ENCODE results near the gene ACAD10. TPM values are rescaled to one million over a fixed set of nuclear protein-coding genes. Genes with fewer than 3 reads are reported as not detected.
A peak's percentile ranks its signal among the peaks of the same experiment; 100 is the strongest.
"Not testable (repeated sequence)": the region's sequence is repeated elsewhere in the genome, so short reads cannot be mapped to it uniquely, and the experiment has no call there.

The ACAD10 gene
- total RNA-seq, 6 donors from 2014 or later: 16.7 to 83.8 (median 27.0) TPM

DNA sequence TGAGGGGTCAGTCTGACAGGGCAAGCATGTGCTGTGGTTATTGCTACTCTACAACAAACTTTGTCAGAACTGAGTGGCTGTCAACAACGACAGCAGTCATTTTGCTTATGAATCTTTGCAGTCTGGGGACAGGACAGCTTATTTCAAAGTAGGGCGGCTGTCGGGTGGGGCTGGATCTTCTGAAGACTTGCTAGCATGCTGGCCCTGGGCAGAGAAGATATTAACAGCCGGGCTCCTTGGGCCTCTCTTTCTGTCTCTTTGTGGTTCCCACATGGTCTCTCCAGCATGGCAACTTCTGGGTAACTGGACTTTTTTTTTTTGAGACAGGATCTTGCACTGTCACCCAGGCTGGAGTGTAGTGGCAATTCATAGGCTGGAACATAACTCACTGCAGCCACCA, 46.9 kb downstream of the ACAD10 start:
- no peaks in the 10 kb centered on the region for H3K4me1 ChIP-seq
- H3K27ac ChIP-seq: no peak overlapping the region
- DNase-seq (no peak), ATAC-seq (ENCODE audit: low FRiP score in 2 of 2) (no peak)
- no peaks in the 10 kb centered on the region for H3K9me3 ChIP-seq
- TF ChIP-seq EP300 (IDR thresholded peaks at IDR 0.05) (no peak), POLR2AphosphoS5 (IDR thresholded peaks at IDR 0.05) (no peak), POLR2A (IDR thresholded peaks at IDR 0.05) (no peak)
- TF ChIP-seq, protein P1, sequence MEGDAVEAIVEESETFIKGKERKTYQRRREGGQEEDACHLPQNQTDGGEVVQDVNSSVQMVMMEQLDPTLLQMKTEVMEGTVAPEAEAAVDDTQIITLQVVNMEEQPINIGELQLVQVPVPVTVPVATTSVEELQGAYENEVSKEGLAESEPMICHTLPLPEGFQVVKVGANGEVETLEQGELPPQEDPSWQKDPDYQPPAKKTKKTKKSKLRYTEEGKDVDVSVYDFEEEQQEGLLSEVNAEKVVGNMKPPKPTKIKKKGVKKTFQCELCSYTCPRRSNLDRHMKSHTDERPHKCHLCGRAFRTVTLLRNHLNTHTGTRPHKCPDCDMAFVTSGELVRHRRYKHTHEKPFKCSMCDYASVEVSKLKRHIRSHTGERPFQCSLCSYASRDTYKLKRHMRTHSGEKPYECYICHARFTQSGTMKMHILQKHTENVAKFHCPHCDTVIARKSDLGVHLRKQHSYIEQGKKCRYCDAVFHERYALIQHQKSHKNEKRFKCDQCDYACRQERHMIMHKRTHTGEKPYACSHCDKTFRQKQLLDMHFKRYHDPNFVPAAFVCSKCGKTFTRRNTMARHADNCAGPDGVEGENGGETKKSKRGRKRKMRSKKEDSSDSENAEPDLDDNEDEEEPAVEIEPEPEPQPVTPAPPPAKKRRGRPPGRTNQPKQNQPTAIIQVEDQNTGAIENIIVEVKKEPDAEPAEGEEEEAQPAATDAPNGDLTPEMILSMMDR (IDR thresholded peaks at IDR 0.05): no peak
- WGBS, 2 donors: 83 to 93% methylated on average over 4 of the region's 4 CpGs
- peaks cover 0 to 69% (median 34%) of the 10 kb centered on the region in 4 donors for H3K36me3 ChIP-seq
- H3K4me3 ChIP-seq: no peak overlapping the region
- H3K27me3 ChIP-seq: no peaks in the 10 kb centered on the region

DNA sequence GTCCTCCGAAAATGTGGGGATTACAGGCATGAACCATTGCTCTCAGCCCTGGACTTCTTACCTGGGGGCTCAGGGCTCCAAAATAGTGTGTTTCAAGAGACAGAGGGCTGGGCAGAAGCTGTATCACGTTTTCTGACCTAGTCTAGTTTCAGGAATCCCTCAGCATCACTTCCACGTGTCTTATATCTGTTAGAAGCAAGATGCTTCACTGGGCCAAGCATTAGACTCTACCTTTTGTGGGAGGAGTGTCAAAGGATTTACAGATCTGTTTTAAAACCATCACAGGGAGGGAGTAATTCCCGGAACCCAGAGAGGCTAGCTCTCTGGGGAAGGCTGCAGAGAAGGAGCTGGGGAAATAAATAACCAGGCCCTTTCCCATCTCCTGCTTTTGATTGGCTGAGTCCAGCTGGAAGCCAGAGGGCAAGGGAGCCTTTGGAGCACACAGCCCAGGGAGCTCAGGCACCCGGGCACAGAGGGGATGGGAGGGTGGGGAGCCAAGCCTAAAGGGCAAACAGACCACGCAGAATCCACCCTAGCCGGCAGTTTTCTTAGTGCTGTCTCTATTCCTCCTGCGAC, 47.6 kb downstream of the ACAD10 start:
- Histone ChIP-seq H3K27me3 (no peaks in the 10 kb centered on the region), H3K36me3 (peaks cover 0 to 74% (median 35%) of the 10 kb centered on the region in 4 donors), H3K4me3 (no peak overlapping the region), H3K9me3 (no peaks in the 10 kb centered on the region), H3K27ac (no peak overlapping the region), H3K4me1 (no peaks in the 10 kb centered on the region)
- TF ChIP-seq, protein P1 (IDR thresholded peaks at IDR 0.05): no peak
- no peak for TF ChIP-seq EP300 (IDR thresholded peaks at IDR 0.05)
- no peak for TF ChIP-seq POLR2AphosphoS5 (IDR thresholded peaks at IDR 0.05)
- no peak for TF ChIP-seq POLR2A (IDR thresholded peaks at IDR 0.05)
- DNase-seq (no peak), ATAC-seq (ENCODE audit: low FRiP score in 2 of 2) (no peak)
- 93 to 96% methylated on average over 8 of the region's 8 CpGs for WGBS, 2 donors

DNA sequence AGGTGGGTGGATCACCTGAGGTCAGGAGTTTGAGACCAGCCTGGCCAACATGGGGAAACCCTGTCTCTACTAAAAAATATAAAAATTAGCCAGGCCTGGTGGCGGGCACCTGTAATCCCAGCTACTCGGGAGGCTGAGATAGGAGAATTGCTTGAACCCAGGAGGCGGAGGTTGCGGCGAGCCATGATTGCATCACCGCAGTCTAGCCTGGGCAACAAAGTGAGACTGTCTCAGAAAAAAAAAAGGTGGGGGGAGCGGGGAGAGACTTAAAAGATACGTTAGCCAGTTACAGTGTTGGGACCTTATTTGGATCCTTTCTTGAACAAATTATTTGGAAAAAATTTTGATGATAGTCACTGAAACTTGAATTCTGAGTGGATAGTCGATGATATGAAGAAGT, 53.7 kb downstream of the ACAD10 start:
- DNase-seq; H3K27ac ChIP-seq; H3K9me3 ChIP-seq; ATAC-seq (ENCODE audit: low FRiP score in 2 of 2); H3K27me3 ChIP-seq; H3K4me1 ChIP-seq; H3K4me3 ChIP-seq: not testable (repeated sequence)
- H3K36me3 ChIP-seq: peaks cover 0 to 40% (median 17%) of the 10 kb centered on the region in 4 donors
- 96 to 100% methylated on average over 9 of the region's 9 CpGs for WGBS, 2 donors

DNA sequence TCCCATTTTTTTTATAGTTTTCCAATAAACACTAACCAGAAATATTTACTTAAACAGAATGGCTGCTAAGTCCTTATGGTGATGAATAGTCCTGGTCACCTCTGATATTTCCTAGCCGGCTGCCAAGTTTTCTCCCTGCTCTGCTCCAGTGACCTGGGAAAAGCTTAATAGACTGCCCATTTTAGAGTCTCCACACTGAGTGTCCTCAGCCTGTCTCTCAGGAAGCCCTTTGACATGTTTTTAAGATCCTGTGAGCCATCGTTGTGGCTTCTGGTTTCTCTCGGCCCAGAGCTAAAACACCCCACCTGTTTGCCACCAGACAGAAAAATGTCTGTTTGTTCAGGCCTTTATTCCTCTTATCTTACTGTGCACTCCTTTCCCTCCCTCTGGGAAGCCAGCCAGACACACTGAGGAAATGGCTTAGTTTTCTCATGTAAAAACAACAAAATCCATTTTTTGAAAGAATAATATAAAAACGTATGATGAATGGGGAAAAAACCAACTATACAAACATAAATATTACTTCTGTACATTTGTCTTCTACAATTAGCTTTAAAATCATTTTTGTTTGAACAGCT, 55.5 kb downstream of the ACAD10 start:
- DNase-seq (no peak), ATAC-seq (ENCODE audit: low FRiP score in 2 of 2) (peak in 1 of 2 donors; percentile 63)
- Histone ChIP-seq H3K4me1 (peaks cover 0 to 6% (median 0%) of the 10 kb centered on the region in 4 donors), H3K27ac (no peak overlapping the region), H3K9me3 (no peaks in the 10 kb centered on the region), H3K27me3 (no peaks in the 10 kb centered on the region), H3K4me3 (no peak overlapping the region), H3K36me3 (peaks cover 0 to 49% (median 29%) of the 10 kb centered on the region in 4 donors)
- TF ChIP-seq, protein P1 (IDR thresholded peaks at IDR 0.05): no peak
- no peak for TF ChIP-seq POLR2AphosphoS5 (IDR thresholded peaks at IDR 0.05)
- TF ChIP-seq EP300 (IDR thresholded peaks at IDR 0.05): no peak
- no peak for TF ChIP-seq POLR2A (IDR thresholded peaks at IDR 0.05)
- WGBS, 2 donors: 23 to 36% methylated on average over 4 of the region's 4 CpGs

DNA sequence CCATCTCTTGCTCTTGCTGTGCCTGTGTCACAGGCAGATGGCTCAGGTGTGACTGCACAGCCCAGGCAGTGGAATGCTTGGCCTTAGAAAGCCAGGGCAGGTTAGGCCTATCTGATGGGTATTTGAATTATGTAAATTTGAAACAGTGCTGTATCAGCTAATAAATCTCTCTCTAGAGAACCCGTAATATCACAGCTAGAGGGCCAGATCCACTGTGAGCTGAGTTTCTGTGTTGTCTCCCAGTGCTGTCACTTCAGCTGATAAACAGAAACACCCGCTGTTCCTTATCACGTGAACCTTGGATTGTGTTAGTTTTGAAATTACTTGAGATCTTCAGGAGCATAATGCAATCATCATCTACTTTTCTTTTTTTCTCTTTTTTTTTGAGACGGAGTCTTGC, 59.4 kb downstream of the ACAD10 start:
- Histone ChIP-seq H3K9me3 (no peaks in the 10 kb centered on the region), H3K36me3 (peaks cover 3 to 54% (median 27%) of the 10 kb centered on the region in 4 donors), H3K4me1 (peaks cover 0 to 6% (median 0%) of the 10 kb centered on the region in 4 donors), H3K27ac (no peak overlapping the region), H3K4me3 (no peak overlapping the region), H3K27me3 (no peaks in the 10 kb centered on the region)
- ATAC-seq (ENCODE audit: low FRiP score in 2 of 2) (no peak), DNase-seq (no peak)
- WGBS, 2 donors: 88 to 90% methylated on average over 4 of the region's 4 CpGs
- TF ChIP-seq, protein P1 (IDR thresholded peaks at IDR 0.05): no peak
- no peak for TF ChIP-seq EP300 (IDR thresholded peaks at IDR 0.05)
- TF ChIP-seq POLR2AphosphoS5 (IDR thresholded peaks at IDR 0.05): no peak
- TF ChIP-seq POLR2A (IDR thresholded peaks at IDR 0.05): no peak
